GM21576 (cell line): ENCODE data around the gene HSF2.
"Not testable (repeated sequence)": the region's sequence is repeated elsewhere in the genome, so short reads cannot be mapped to it uniquely, and the experiment has no call there.

Experiments used
- ATAC-seq: cut with Tn5 transposase; IDR thresholded peaks from one replicate; pipeline ENCODE4 v1.9.1; 2021; ENCODE audit warnings: mild to moderate bottlenecking, moderate library complexity; ENCODE audit not compliant: unreplicated experiment

HSF2 gene

DNA sequence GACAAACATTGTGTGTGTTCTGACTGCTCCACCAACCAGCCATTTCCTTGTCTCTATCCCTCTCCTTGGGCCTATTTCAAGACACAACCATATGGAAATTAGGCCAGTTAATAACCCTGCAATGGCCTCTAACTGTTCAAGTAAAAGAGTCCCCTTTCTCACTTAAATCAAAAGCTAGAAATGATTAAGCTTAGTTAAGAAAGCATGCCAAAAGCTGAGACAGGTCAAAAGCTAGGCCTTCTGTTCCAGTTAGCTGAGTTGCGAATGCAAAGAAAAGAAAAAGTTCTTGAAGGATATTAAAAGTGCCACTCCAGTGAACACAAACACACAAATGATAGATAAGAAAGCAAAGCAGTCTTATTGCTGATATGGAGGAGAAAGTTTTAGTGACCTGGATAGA, 49.6 kb downstream of the HSF2 start:
- no peak for ATAC-seq

DNA sequence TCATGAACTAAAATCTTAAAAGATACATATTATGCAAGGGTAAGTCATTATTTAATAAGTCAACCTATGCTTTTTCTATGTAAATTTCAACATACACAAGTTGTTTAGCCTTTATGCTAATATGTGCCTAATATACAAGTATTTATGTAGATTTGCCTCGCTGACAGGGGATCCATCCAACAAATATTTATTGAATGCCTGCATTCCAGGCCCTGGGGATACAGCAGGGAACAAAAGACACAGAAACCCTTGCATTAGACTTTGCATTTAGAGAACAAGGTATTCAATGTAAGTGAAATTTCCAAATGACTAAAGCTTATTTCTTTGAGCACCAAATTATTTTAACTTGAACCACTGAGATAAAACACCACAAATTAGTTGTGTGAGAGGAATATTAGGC, 53.1 kb downstream of the HSF2 start:
- no peak for ATAC-seq

DNA sequence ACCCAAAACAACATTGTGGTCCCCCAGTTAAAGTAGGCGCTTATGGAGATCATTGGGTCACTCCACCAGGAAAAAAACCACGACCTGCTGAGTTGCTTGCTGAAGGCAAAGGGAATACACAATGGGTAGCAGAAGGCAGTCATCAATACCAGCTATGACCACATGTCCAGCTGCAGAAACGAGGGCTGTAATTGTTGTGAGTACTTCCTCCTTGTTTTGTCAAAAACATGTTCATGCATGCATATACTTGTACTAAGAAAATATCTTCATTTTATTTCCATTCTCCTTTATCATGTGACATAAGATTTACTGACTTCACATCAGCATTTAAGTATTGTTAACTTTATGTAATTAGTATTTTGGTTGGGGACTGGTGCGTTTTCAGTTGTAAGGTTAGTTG, 55.2 kb downstream of the HSF2 start:
- no peak for ATAC-seq

DNA sequence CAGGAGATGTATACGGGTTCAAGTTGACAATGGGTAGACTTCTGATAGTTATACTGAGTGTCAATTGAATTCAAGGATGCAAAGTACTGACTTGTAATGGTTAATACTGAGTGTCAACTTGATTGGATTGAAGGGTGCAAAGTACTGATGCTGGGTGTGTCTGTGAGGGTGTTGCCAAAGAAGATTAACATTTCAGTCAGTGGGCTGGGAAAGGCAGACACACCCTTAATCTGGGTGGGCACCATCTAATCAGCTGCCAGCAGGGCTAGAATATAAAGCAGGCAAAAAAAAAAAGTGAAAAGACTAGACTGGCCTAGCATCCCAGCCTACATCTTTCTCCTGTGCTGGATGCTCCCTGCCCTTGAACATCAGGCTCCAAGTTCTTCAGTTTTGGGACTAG, 55.7 kb downstream of the HSF2 start:
- ATAC-seq: not testable (repeated sequence)

DNA sequence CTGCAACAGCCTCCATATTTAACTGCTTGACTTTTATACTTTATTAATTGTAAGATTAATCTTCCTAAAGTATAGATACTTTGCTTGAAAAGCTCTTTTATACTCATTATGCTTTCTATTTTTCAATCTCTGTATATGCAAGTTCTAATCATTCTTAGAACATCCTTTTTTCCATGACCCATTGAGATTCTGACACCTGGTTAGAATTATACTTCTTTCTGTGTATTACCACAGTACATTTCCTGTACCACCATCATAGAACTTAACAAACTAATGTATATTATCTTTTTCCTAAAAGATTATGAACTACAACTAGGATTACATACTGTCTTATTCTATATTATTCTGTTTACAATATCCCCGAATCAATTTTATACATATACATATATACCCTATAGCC, 58.6 kb downstream of the HSF2 start:
- ATAC-seq: no peak

DNA sequence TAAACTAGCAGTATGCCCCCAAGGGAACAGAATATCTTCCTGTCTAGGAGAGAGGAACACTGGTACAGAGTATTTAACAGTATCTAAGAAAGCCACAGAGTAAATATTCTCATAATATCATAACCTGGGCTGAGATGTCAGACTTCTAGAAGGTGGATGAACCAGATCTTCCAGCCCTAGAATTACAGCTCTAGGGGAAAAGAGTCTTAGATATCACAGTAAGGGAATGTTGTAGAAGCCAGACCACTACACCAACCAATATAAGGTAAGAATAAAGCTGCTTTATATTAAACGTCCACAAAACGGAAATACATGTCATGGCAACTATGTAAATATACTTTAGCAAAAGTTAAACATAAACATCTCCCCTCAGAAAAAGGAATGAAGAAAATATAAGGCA, 59.8 kb downstream of the HSF2 start:
- ATAC-seq: no peak

DNA sequence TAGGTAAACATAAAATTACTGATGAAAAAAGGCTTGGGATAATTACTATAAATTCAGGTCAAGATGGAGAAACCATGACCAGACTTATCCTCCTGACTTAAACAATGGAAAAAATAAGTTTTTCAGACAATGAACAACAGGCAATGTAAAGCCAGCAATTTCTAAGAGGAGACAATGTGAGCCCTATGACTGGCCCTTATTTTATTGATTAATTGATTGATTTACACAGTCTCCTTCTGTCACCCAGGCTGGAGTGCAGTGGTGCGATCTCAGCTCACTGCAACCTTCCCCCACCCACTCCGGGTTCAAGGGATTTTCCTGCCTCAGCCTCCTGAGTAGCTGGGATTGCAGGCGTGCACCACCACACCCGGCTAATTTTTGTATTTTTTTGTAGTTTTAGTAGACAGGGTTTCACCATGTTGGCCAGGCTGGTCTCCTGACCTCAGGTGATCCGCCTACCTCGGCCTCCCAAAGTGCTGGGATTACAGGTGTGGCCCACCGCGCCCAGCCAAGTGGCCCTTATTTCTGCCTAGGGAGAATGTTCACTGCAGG, 60.5 kb downstream of the HSF2 start:
- not testable (repeated sequence) for ATAC-seq

DNA sequence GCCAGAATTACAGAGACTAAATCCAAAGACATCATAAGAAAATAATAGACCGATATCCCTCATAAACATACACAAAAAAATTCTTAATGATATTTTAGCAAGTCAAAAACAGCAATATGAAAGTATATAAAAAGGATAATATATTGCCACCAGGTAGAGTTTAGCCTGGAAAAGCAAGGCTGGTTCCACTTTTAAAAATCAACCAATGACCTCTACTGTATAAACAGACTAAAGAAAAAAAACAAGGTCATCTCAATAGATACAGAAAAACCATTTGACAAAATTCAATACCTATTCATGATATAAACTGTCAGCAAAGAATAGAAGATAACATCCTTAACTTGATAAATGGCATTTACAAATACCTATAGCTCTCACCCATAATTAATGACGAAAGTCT, 62.4 kb downstream of the HSF2 start:
- ATAC-seq: no peak

DNA sequence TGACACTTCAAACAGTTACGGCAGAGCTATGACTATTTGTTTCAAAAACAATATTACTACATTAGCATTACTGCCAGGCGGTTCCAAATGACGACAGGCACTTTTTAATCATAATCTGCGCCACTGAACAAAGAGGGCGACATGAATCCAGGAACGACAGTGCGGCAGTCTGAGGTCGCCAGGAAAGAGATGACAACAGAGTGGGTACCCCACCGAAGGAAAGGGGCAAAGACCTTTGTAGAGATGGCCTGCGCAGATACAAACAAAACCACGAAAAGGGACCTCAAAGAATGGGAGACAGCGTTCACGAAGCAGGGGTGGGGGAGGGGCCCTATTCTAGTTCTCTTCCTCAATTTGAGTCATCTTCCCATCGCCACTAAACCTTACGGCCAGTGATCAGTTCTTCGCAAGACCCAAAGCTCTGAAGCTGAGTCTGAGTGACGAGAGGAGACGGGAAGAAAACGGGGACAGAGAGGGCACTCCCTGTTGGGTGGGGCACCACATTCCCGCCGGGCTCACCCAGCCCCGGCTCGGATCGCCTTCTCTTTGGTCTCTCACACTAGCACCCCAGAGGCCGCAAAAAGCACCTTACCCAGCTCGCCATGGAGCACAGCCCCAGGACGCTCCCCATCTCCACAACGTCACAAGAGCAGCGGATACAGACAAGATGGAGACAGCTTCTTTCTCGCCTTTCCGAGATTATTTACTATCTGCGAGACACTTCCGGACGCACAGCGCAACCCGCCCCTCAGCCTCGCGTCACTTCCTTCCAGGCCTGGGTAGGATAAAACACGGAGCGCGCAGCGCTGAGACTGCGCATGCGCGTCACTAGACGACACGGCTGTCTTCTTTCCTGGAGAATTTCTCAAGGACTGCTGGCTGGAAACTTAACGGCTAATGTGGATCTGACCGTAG, 71.9 kb downstream of the HSF2 start, which contains the start of gene SERINC1:
Gene SERINC1 (minus strand): TSS at position 701 of the 915 bp plus-strand sequence. CDS start 70 bp downstream, at position 631.
- ATAC-seq: peak; percentile 99

DNA sequence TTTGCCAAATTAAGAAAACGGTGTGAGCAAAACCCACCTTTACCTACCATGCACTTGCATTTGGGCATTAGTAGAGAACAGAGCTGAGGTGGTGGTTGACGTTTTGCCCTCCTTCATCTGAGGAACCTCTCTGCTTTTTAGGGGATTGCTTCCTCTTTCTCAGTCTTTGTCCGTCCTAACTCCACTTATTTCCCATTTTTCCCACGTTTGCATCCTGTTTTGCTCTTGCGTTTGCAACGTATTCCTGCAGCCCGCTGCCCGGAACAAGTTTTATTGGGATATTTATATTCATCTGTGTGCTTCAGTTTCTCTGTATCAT, 72.5 kb downstream of the HSF2 start:
- peak; percentile 47 for ATAC-seq

DNA sequence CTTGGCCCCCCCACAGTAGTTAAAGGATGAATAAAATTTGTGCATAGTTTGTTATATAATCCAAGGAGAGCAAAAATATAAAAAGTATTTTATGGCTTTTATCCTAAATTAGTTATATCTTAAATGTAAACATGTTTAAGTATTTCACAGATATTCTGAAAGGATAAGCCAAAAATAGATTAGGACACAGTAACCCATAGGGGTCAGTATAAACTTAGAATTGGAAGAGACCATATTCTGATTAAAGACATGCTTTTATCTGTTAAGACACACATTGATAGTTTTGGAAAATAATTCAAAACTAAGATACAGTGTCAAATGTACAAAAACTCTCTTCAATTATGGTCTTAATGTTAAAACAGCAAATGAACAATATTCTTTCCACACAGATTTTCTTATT, 76.7 kb downstream of the HSF2 start:
- ATAC-seq: no peak

DNA sequence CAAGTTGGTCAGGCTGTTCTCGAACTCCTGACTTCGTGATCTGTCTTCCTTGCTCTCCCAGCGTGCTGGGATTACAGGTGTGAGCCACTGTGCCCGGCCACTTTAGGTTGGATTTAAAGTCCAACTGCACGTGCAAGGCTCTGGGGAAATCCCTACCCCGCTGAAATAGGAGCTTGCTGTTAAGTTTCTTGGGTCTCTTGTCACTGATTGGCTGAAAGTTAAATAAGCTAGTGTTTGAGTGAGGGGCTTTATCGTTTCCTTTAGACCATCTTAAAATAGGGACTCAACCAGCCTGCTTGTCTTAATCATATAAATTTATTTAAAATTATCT, 83.3 kb downstream of the HSF2 start:
- no peak for ATAC-seq
